Fibroblast of peridontal ligament (primary cell): ENCODE measurements around the gene TET1.
"Not testable (repeated sequence)": the region's sequence is repeated elsewhere in the genome, so short reads cannot be mapped to it uniquely, and the experiment has no call there.

ENCODE experiments used
- DNase-seq: peaks from one replicate; pipeline ENCODE4 v3.0.0-alpha.2; 2010; ENCODE audit errors: extremely low read depth

Gene TET1

DNA sequence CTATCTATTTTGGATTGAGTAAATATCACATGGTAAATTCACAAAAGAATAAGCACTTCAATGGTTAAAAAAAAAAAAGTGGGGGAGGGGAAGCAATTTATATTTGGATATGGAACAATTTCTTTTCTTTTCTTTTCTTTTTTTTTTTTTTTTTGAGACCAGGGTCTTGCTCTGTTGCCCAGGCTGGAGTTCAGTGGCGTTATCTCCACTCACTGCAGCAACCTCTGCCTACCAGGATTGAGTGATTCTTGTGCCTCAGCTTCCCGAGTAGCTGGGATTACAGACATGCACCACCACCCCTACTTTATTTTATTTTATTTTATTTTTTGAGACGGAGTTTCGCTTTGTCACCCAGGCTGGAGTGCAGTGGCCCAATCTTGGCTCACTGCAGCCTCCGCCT lies 148.8 kb downstream of the TET1 start:
- not testable (repeated sequence) for DNase-seq

DNA sequence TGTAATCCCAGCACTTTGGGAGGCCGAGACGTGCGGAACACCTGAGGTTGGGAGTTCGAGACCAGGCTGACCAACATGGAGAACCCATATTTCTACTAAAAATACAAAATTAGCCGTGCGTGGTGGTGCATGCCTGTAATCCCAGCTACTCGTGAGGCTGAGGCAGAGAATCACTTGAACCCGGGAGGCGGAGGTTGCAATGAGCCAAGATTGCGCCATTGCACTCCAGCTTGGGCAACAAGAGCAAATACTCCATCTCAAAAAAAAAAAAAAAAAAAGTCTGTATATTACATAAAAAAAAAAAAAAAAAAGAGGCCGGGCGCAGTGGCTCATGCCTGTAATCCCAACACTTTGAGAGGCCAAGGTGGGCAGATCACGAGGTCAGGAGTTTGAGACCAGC lies 152.9 kb downstream of the TET1 start:
- not testable (repeated sequence) for DNase-seq

DNA sequence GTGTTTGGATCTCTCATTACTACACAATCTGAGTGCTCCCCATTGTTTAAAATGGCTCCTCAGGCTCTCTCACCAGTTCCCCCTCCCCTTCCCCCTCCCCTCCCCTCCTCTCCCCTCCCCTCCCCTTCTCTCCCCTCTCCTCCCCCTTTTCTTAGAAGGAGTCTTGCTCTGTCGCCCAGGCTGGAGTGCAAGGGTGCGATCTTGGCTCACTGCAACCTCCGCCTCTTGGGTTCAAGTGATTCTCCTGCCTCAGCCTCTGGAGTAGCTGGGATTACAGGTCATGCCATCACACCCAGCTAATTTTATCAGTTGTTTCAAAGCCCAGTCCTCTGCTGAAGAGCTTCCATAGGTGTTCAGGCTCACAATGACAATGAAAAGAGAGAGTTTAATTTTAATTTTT lies 157.3 kb downstream of the TET1 start:
- no peak for DNase-seq

DNA sequence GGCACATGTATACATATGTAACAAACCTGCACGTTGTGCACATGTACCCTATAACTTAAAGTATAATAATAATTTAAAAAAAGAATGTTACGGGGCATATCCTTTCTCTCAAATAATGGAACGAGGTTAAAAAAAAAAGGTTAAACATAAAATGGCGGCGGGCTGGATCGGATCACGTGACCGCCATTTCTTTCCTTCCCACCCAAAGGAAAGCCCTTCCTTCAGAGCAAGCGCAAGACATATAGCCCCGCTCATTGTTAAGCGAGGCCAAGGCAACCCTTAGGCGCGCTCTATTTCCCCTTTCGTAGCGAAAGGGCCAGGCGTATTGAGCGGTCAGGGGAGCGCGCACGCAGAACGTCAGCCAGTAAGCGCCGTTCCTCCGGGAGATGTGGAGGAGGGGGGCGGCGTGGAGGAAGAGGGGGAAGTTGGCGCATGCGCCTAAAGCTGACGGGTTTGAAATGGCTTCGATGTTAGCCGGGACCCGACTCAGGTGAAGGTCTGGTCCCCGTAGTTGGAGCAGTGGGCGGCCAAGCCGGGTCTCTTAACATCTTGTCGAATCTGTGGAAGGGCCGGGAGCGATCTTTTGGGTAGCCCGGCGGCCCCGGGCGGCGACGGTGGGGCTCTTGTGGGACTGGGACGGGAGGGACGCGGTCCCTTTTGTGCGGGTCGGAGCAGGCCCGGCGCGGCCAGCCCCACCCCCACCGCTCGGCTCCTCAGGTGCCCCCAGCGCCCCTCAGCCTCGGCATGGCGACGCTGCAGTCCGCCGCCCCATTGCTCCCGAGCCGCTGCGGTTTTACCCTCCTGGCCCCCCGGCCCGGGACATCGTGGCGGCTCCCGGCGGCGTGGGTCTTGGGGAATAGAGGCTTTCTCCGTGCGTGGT lies 160.9 kb downstream of the TET1 start, which contains the start of gene CCAR1:
Gene CCAR1 (plus strand): TSS at position 447 of the 880 bp plus-strand sequence. CDS start 1,266 bp downstream, outside the sequence.
- DNase-seq, result peak; percentile 99

DNA sequence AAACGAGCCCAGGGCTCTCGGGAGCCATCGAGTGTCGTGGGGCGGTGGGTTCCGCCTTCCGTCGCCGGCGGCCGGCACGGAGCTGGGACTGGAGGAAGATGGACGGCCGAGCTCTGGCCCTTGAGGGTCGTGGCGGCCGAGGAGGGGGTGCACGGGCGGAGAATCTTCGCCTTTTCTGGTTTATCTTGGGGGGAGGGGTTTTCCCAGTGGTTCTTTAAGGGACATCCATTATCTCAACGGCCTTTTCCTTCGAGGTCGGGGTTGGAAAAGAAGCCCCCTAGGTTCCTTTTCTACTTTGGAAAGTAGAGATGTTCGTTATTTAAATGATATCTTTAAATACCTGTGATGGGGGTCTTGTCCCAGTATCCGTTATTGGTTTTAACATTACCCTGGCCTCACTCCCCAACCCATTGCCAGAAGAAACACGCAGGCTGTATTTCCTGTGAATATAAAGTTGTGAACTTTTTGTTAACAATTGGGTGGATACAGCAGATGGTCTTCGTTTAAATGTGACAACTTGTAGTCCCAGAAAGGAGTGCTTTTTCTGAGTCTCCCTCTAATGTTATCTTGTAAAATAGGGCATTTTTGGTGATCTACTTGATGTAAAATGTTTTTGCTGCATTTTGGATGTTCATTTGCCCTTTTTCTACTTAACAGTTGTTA lies 161.7 kb downstream of the TET1 start:
- peak; percentile 30 for DNase-seq

DNA sequence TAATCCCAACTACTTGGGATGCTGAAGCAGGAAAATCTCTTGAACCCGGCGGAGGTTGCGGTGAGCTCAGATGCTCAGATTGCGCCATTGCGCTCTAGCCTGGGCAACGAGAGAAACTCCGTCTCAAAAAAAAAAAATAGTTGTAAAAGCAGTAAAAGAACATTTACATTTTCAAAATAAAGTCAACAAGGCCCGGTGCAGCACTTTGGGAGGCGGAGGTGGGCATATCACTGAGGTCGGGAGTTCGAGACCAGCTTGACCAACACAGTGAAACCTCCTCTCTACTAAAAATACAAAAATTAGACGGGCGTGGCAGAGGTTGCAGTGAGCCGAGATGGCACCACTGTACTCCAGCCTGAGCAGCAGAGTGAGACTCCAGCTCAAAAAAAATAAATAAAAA lies 164.9 kb downstream of the TET1 start:
- DNase-seq, result no peak

DNA sequence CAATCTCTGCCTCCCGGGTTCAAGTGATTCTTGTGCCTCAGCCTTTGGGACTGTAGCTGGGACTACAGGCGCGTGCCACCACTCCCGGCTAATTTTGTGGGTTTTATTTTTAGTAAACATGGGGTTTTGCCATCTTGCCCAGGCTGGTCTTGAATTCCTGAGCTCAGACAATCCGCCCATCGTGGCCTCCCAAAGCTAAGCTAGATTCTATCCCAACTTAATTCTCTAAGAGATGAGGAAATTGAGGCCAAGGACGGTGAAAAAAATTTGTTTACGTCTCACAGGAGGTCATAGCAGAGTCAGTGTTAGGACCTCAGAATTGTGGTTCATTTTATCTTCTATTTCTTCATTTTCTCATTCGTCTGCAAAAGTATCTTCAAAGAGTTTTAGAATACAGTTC lies 167.0 kb downstream of the TET1 start:
- DNase-seq, result peak; percentile 51

DNA sequence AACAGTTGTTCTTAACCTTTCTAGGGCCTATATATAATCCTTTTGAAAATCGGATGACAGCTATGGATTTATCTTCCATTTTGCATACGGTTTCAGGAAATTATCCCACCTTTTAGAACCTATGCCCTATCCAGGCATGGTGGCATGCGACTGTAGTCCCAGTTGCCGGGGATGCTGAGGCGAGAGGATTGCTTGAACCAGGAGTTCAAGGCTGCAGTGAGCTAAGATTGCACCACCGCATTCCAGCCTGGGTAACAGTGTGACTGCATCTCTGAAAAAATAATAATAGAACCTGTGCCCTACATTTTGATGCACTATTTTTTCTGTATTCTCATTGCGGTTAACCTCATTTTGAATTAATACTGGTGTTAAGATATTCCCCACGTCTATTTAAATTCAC lies 172.5 kb downstream of the TET1 start:
- DNase-seq, result no peak

DNA sequence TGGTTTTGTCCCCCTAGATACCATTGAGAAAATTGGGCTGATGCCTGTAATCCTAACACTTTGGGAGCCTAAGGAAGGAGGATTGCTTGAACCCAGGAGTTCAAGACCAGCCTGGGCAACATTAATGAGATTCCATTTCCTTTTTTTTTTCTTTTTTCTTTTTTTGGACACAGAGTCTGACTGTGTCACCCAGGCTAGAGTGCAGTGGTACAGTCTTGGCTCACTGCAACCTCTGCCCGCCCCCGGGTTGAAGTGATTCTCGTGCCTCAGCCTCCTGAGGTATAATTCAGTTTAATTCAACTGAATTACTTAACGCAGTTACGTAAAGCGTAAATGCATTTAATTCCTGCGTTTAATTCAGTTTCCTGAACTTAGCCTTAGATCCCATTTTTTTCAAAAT lies 174.2 kb downstream of the TET1 start:
- DNase-seq, result no peak

DNA sequence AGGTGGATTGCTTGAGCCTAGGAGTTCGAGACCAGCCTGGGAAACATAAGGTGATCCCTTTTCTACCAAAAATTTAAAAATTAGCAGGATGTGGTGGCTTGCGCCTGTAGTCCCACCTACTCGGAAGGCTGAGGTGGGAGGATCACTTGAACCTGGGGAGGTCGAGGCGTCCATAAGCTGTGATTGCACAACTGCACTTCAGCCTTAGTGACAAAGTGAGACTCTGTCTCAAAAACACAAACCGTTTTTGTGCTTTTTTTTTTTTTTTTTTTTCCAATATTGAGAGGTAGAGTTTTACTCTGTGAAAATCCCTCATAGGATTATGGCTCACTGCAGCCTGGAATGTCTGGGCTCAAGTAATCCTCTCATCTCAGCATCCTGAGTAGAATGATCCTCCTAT lies 175.0 kb downstream of the TET1 start:
- DNase-seq, result no peak

DNA sequence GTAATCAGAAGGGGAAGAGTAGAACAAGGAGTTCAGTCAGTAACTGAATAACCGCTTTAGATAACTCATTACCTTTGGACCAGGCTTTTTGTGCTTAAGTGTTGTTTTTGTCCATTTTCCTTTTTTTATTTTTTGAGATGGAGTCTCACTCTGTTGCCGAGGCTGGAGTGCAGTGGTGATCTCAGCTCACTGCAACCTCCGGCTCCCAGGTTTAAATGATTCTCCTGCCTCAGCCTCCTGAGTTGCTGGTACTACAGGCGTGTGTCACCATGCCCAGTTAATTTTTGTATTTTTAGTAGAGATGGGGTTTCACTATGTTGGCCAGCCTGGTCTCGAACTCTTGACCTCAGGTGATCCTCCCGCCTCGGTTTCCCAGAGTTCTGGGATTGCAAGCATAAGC lies 175.6 kb downstream of the TET1 start:
- not testable (repeated sequence) for DNase-seq

DNA sequence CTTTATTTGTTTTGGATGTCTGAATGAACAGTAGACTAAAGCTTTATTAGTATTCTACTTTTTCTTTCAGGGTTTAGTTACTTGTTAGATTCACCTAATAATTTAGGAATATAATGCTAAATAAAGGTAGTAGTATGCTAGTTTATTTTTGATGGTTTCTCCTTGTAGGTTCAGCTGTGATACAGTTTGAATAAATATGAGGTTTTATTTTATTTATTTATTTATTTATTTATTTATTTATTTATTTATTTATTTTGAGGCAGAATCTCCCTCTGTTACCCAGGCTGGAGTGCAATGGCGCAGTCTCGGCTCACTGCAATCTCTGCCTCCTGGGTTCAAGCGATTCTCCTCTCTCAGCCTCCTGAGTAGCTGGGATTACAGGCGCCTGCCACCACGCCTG lies 180.5 kb downstream of the TET1 start:
- not testable (repeated sequence) for DNase-seq

DNA sequence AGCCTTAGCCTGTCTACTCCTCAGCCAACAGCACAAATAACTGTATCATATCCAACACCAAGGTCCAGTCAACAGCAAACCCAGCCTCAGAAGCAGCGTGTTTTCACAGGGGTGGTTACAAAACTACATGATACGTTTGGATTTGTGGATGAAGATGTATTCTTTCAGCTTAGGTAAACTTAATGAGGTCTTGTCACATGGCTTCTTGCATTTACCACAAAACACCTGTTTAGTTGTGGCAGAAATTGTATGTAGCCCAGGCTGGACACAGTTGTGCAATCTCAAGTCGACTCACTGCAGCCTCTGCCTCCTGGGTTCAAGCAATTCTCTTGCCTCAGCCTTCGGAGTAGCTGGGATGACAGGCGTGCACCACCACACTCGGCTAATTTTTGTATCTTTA lies 182.3 kb downstream of the TET1 start:
- DNase-seq, result no peak
